GM21529 (cell line): ENCODE measurements around the gene ABCD3.
"Not testable (repeated sequence)": the region's sequence is repeated elsewhere in the genome, so short reads cannot be mapped to it uniquely, and the experiment has no call there.

Experiments used
- ATAC-seq: cut with Tn5 transposase; IDR thresholded peaks from one replicate; pipeline ENCODE4 v1.9.1; 2021; ENCODE audit not compliant: unreplicated experiment

Gene ABCD3

GRCh38 chr1:94411237-94411636 is 7.0 kb upstream of the ABCD3 start:
- ATAC-seq, result peak; percentile 90

DNA sequence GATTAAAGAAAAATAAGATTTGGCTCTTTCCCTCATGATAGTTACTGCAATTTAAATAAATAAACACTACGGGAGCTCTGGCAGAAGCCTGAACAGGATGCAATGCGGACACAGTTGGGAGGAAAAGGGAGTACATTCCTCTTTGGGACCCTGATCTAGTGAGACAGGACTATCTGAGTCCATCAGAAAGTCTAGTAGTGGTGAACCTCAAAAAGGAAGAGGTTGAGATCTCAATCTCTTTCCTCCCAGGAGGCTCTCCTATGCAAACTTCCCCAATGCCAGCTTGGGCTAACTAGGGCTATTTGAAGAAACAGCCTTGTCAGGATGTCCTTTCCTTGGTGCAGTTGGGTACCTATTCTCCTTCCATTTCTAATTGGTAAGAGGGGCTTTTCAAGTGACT is 4.9 kb upstream of the ABCD3 start:
- no peak for ATAC-seq

DNA sequence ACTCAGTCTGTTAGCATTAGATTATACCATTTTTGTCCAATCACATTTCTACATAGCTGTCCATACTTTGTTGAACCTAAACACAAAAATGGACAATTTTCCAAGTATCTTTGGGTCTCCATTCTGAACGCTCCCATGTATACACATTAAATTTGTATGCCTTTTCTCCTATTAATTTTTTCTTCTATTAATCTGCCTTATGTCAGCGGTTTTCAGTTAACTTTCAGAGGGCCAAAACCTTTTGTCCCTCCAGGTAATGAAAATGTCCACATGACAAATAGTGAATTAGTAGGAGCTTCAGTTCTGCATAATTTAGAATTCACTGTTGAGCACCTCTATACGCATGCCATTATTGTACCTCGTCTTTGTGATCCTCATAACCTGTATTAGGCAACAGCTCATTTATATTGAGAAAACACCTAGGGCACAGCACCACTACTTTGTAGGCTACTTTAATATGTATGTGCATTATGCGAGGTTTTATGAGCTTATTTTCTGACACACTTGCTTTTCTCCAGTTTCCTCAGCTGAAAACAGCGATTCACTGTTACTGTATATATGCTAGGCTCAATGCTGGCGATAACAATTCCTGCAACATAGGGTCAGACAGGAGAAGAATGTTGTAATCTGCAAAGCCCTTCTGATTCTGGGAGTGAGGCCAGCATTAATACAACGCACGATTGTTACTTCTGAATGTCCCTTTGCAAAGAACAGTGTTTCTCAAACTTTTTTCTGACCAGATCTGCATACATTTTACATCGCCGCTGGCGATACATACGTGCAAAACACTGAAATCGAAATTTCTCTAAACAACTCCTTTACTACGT is 1.1 kb upstream of the ABCD3 start:
- no peak for ATAC-seq

DNA sequence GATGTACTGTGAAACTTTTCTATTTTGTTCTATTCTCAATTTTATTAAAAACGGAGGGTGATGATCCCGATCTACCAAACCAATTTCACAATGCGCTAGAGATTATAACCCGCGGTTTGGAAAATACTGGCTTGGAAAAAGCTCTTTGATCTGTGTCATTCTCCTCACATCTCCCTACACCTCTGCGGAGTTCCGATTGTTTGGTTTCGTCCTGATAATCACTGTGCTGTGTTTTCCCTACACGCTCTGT is 536 bp upstream of the ABCD3 start:
- ATAC-seq, result no peak

DNA sequence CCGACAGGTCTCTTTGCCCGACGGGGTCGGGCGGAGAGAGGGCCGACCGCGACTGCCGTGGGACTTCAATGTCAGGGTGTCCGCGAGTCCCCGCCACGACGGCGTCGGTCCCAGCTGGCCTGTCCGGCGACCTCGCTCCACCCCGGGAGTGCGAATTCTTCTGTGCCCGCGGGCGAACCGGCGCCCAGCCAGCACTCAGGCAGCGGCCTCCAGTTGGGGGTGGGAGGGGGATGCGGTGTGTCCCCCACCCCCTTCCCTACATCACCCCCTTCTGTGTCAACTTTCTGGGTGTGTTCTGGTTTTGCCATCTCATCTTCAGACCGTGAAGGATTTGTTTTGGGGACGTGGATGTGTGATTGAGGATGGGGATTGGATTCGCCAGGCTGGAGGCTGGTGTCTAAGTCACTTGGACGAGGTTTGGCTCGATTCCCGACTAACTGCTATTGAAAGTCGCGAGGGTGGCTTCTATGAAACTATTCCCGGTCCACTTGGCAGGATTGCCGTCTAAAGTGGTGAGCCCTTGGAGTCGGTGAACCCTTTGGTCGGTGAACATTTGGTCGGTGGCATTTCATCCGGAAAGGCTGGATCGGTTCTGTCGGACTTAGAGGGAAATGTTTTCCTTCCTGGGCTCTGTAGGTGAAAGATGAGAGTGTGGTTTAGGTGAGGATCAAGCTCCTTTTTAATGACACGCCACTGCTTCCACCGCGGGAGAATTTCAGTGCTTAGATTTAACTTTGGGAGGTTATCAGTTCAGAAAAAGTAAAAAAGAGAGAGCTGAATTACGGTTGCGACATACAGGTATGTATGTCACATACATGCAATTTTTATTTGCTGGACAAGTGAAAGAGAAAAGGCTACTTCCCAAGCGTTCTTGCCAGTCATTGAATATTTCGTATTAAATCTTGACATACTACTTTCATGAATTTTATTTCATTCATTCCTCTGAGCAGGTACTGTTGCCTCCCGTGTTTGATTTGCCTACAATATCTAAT is 771 bp downstream of the ABCD3 start:
- peak; percentile 26 for ATAC-seq

DNA sequence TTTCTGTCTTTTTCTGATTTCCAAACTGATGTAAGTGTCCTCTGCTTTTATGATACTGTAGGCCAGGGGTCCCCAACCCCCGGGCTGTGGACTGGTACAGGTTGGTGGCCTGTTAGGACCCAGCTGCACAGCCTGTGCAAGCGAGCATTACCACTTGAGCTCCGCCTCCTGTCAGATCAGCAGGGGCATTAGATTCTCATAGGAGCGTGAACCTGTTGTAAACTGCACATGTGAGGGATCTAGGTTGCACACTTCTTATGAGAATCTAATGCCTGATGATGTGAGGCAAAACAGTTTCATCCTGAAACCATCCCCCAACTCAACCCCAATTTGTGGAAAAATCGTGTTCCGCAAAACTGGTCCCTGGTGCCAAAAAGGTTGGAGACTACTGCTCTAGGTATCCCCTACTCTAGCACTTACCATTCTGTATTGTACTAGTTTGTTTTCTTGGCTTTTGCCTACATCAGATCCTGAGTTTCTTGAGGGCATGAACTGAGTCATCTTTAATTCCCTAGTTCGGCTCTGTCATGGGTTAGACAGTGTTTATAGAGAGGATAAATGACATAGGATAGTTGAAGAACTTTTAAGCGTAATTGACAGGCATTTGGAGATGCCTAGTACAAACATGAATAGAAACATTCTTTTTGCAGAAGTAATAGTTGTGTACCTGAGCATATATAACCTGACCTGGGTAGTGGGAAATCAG is 4.1 kb downstream of the ABCD3 start:
- no peak for ATAC-seq

- ATAC-seq, result no peak
Measured at GRCh38 chr1:94425821-94426484, 7.8 kb downstream of the ABCD3 start.

DNA sequence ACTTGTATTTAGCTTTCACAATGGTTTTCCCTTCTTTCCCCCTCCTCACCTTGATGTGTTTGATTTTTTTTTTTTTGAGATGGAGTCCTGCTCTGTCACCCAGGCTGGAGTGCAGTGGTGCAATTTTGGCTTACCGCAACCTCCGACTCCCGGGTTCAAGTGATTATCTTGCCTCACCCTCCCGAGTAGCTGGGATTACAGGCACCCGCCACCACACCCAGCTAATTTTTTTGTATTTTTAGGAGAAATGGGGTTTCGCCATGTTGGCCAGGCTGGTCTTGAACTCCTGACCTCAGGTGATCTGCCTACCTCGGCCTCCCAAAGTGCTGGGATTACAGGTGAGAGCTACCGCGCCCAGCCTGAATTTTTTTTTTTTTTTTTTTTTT is 8.3 kb downstream of the ABCD3 start:
- ATAC-seq, result not testable (repeated sequence)

- no peak for ATAC-seq
Measured at GRCh38 chr1:94428441-94428840, 10.3 kb downstream of the ABCD3 start.

DNA sequence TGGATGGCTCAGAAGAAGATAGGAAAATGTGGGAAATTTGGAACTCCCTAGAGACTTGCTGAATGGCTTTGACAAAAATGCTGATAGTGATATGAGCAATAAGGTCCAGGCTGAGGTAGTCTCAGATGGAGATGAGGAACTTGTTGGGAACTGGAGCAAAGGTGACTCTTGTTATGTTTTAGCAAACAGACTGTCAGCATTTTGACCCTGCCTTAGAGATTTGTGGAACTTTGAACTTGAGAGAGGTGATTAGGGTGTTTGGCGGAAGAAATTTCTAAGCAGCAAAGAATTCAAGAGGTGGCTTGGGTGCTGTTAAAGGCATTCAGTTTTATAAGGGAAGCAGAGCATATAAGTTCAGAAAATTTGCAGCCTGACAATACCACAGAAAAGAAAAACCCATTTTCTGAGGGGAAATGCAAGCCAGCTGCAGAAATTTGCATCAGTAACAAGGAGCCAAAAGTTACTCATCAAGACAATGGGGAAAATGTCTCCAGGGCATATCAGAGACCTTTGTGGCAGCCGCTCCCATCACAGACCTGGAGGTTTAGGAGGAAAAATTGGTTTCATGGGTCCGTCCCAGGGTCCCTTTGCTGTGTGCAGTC is 10.8 kb downstream of the ABCD3 start:
- not testable (repeated sequence) for ATAC-seq

- not testable (repeated sequence) for ATAC-seq
Measured at GRCh38 chr1:94430066-94430465, 11.9 kb downstream of the ABCD3 start.

GRCh38 chr1:94433866-94434265 is 15.7 kb downstream of the ABCD3 start:
- no peak for ATAC-seq

DNA sequence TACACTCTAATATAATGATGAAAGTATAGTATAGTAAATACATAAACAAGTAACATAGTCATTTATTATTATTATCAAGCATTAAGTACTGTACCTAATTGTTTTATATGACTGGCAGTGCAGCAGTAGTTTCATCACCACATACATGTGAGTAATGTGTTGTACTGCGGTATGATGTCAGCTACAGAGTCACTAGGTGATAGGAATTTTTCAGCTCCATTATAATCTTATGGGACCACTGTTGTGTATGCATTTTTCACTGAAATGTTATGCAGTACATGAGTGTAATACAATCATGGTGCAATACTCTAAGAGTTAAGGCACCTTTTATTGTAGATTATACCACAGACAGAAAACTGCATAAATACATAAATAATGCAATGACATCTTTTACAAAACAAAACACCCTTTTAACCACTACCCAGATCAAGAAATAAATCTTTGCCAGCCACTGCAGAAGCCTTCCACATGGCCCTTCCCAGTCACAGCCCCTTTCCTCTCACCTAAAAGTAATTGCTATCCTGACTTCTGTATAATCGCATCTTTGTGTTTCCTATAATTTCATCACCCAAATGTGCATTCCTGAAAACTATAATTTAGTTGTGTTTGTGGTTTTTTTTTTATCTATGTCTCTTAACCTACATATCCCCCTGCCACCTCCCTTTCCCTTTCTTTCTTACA is 16.3 kb downstream of the ABCD3 start:
- ATAC-seq, result no peak

DNA sequence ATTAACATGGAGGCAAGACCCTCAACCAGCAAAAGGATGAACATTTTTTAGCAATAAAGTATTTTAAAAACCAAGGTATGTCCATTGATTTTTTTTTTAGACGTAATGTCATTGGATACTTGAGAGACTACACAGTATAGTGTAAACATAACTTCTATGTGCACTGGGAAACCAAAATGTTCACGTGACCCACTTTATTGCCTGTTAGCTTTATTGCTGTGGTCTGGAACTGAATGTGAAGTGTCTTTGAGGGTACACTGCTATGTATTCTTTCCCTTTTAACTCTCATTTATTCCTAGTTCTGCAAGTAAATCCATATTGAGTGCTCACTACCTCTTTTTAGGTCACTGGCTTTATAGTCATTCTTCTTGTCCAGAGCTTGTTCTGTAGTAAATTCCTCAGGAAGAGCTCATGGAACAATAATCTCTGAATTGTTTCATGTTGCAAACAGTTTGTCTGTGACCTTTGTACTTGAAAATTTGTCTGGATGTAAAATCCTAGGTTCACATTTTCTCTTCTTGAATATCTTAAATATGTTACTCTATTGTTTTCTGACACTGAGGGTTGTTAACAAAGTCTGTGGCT is 20.6 kb downstream of the ABCD3 start:
- no peak for ATAC-seq

DNA sequence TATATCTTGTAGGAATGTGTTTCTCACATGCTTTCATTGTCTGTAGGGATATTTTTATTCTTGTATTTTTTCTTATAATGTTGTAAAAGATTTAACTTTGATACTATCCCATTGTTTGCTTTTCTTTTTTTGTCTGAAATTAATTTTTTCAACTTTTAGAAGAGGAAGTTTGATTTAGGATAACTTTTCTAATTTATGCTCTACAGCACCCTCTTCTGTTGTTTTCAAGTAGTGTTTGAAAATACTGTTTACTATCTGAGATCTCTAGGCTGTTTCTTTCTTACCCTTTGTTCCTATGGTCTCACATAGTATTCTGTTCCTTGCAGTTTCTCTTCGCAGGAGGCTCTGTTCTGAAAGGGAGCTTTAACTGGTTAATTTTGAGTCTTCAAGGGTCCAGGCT is 21.9 kb downstream of the ABCD3 start:
- no peak for ATAC-seq

DNA sequence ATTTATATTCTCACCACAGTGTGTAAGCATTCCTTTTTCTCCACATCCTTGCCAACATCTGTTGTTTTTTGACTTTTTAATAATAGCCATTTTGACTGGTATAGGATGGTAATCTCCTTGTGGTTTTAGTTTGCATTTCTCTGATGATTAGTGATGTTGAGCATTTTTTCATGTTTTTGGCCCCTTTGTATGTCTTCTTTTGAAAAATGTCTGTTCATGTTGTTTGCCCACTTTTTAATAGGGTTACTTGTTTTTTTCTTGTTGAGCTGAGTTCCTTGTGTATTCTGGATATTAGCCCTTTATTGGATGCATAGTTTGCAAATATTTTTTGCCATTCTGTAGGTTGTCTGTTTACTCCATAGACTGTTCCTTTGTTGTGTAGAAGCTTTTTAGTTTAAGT is 24.9 kb downstream of the ABCD3 start:
- ATAC-seq, result not testable (repeated sequence)

DNA sequence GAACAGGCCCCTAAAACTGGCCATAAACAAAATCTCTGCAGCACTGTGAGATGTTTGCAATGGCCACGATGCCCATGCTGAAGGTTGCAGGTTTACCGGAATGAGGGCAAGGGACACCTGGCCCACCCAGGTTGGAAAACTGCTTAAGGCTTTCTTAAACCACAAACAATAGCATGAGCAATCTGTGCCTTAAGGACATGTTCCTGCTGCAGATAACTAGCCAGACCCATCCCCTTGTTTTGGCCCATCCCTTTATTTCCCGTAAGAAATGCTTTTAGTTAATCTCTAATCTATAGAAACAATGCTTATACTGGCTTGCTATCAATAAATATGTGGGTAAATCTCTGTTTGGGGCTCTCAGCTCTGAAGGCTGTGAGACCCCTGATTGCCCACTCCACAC is 26.6 kb downstream of the ABCD3 start:
- ATAC-seq, result not testable (repeated sequence)

GRCh38 chr1:94445733-94446132 is 27.5 kb downstream of the ABCD3 start:
- ATAC-seq, result not testable (repeated sequence)

- not testable (repeated sequence) for ATAC-seq
Measured at GRCh38 chr1:94446177-94446576, 28.0 kb downstream of the ABCD3 start.

DNA sequence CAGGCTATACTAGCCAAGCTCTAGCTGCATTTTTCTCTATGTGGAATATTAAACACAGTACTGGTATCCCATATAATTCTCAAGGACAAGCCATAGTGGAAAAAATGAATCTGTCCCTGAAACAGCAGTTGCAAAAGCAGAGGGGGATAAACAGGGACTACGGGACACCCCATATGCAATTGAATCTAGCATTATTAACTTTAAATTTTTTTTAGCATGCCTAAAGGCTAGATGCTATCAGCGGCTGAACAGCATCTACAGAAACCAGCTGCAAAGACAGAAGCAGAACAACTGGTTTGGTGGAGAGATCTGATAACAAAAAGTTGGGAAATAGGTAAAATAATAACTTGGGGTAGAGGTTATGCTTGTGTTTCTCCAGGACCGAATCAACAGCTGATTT is 30.6 kb downstream of the ABCD3 start:
- ATAC-seq, result not testable (repeated sequence)
